CD14-positive monocyte (primary cell): ENCODE data around the gene TRAPPC6A. TPM values are rescaled to one million over a fixed set of nuclear protein-coding genes. Genes with fewer than 3 reads are reported as not detected.
A peak's percentile ranks its signal among the peaks of the same experiment; 100 is the strongest.

Source experiments
- DNase-seq, 3 donors: peaks; one replicate each; pipeline ENCODE4 v3.0.0-alpha.2; 2011 to 2022
- H2AFZ ChIP-seq: 2 replicates; pipeline ENCODE4 v1.6.0; 2012; ENCODE audit warnings: mild to moderate bottlenecking, low read depth, low read length, inconsistent platforms; ENCODE audit not compliant: insufficient read depth, poor library complexity, severe bottlenecking
- H3K27ac ChIP-seq, 2 donors: 1 replicate in 1 of 2; 2 replicates in 1 of 2; pipeline ENCODE4 v1.5.1; 2012 to 2013; ENCODE audit warnings: low read length in 2 of 2, control low read depth in 1 of 2, inconsistent platforms in 1 of 2, low read depth in 1 of 2, mild to moderate bottlenecking in 1 of 2
- H3K27me3 ChIP-seq, 2 donors: one replicate each; pipeline versions ENCODE4 v1.6.0 to v1.6.1; 2011 to 2013; ENCODE audit warnings: low read length in 2 of 2; ENCODE audit not compliant: control insufficient read depth in 2 of 2, insufficient read depth in 2 of 2
- H3K36me3 ChIP-seq, 2 donors: replicated peaks in 1 of 2; 1 replicate in 1 of 2; 2 replicates in 1 of 2; pipeline versions ENCODE4 v1.5.1 to v1.6.1; 2012 to 2013; ENCODE audit warnings: low read length in 2 of 2, control low read depth in 1 of 2, inconsistent platforms in 1 of 2, mild to moderate bottlenecking in 1 of 2; ENCODE audit not compliant: insufficient read depth in 2 of 2, control insufficient read depth in 1 of 2
- H3K4me1 ChIP-seq, 2 donors: 1 replicate in 1 of 2; 2 replicates in 1 of 2; pipeline versions ENCODE4 v1.5.1 to v1.6.1; 2012 to 2013; ENCODE audit warnings: low read length in 2 of 2, control low read depth in 1 of 2, inconsistent platforms in 1 of 2, mild to moderate bottlenecking in 1 of 2, moderate library complexity in 1 of 2; ENCODE audit not compliant: insufficient read depth in 2 of 2, control insufficient read depth in 1 of 2
- H3K4me2 ChIP-seq: replicated peaks from 2 replicates; pipeline ENCODE3; 2012; ENCODE audit warnings: low read length, moderate library complexity, mild to moderate bottlenecking; ENCODE audit not compliant: poor library complexity, severe bottlenecking; ENCODE audit errors: extremely low read depth
- H3K4me3 ChIP-seq, 3 experiments: fragments of 200-600 bp in 1 of 3; sonication (generic) in 1 of 3; replicated peaks in 1 of 3; 1 replicate in 2 of 3; 2 replicates in 1 of 3; pipeline ENCODE4 v1.5.1; 2011 to 2013; ENCODE audit warnings: low read length in 3 of 3, mild to moderate bottlenecking in 3 of 3, control low read depth in 2 of 3, low read depth in 2 of 3, inconsistent platforms in 1 of 3, moderate library complexity in 1 of 3
- H3K79me2 ChIP-seq: 2 replicates; pipeline ENCODE4 v1.6.0; 2012; ENCODE audit warnings: mild to moderate bottlenecking, control low read depth, inconsistent platforms, low read length, moderate library complexity; ENCODE audit not compliant: insufficient read depth
- H3K9ac ChIP-seq: 2 replicates; pipeline ENCODE4 v1.6.0; 2017; ENCODE audit warnings: low read length, mild to moderate bottlenecking; ENCODE audit not compliant: insufficient read depth, poor library complexity, severe bottlenecking
- H3K9me3 ChIP-seq, 2 donors: replicated peaks in 1 of 2; 1 replicate in 1 of 2; 2 replicates in 1 of 2; pipeline versions ENCODE4 v1.5.1 to v1.6.1; 2012 to 2013; ENCODE audit warnings: low read length in 2 of 2, control low read depth in 1 of 2; ENCODE audit not compliant: control insufficient read depth in 1 of 2, insufficient read depth in 1 of 2
- H4K20me1 ChIP-seq: 2 replicates; pipeline ENCODE4 v1.6.0; 2012; ENCODE audit warnings: mild to moderate bottlenecking, low read length, control low read depth, moderate library complexity; ENCODE audit not compliant: insufficient read depth
- H3K27ac Mint-ChIP-seq, 7 donors: one replicate each; pipeline ENCODE4 v1.8.0; 2020; ENCODE audit warnings: mild to moderate bottlenecking in 7 of 7, mixed read lengths in 7 of 7, moderate library complexity in 6 of 7, inconsistent platforms in 2 of 7
- H3K27me3 Mint-ChIP-seq, 3 donors: one replicate each; pipeline ENCODE4 v1.8.0; 2021 to 2022; ENCODE audit warnings: low read depth in 3 of 3, mild to moderate bottlenecking in 3 of 3, mixed read lengths in 3 of 3, moderate library complexity in 3 of 3, inconsistent platforms in 1 of 3
- H3K36me3 Mint-ChIP-seq, 2 donors: one replicate each; pipeline ENCODE4 v1.8.0; 2020; ENCODE audit warnings: mixed read lengths in 2 of 2, inconsistent platforms in 1 of 2, mild to moderate bottlenecking in 1 of 2
- H3K4me1 Mint-ChIP-seq: one replicate; pipeline ENCODE4 v1.8.0; 2020; ENCODE audit warnings: mild to moderate bottlenecking, mixed read lengths
- H3K4me3 Mint-ChIP-seq, 2 donors: one replicate each; pipeline ENCODE4 v1.8.0; 2020; ENCODE audit warnings: mild to moderate bottlenecking in 2 of 2, mixed read lengths in 2 of 2, moderate library complexity in 1 of 2
- H3K9me3 Mint-ChIP-seq, 7 donors: one replicate each; pipeline ENCODE4 v1.8.0; 2020 to 2022; ENCODE audit warnings: mixed read lengths in 7 of 7, mild to moderate bottlenecking in 6 of 7, moderate library complexity in 6 of 7, inconsistent platforms in 2 of 7
- WGBS: methylation state at CpG from one replicate; pipeline ENCODE4 v1.1.5; 2013; ENCODE audit warnings: missing lambda C conversion rate; ENCODE audit not compliant: insufficient coverage; 5-methylcytosine and 5-hydroxymethylcytosine counted together
- intact Hi-C, 2 donors: fragments of 100-400 bp; cut with micrococcal nuclease; formaldehyde crosslinking; loops; one replicate each; pipeline versions ENCODE4 v1.15.0 to v1.15.1; 2023
- polyA plus RNA-seq, 3 donors: library from polyadenylated mRNA; depleted of rRNA in 1 of 3; unstranded in 2 of 3; stranded (reverse) in 1 of 3; fragments of 300-500 nt in 2 of 3; fragments of >200 nt in 1 of 3; fragmentation: Illumina TruSeq in 2 of 3; gene quantifications; 1 replicate in 2 of 3; 2 replicates in 1 of 3; pipeline ENCODE4 v1.2.3, GENCODE V29; 2012 to 2021
- TF ChIP-seq, protein P1 (sequence below): fragments of 200-600 bp; IDR thresholded peaks from one replicate; pipeline ENCODE4 v1.8.0; 2022; ENCODE audit warnings: antibody characterized with exemption, mild to moderate bottlenecking

The TRAPPC6A gene
- polyA plus RNA-seq, 3 donors, result 49.7 to 82.7 (median 63.4) TPM

DNA sequence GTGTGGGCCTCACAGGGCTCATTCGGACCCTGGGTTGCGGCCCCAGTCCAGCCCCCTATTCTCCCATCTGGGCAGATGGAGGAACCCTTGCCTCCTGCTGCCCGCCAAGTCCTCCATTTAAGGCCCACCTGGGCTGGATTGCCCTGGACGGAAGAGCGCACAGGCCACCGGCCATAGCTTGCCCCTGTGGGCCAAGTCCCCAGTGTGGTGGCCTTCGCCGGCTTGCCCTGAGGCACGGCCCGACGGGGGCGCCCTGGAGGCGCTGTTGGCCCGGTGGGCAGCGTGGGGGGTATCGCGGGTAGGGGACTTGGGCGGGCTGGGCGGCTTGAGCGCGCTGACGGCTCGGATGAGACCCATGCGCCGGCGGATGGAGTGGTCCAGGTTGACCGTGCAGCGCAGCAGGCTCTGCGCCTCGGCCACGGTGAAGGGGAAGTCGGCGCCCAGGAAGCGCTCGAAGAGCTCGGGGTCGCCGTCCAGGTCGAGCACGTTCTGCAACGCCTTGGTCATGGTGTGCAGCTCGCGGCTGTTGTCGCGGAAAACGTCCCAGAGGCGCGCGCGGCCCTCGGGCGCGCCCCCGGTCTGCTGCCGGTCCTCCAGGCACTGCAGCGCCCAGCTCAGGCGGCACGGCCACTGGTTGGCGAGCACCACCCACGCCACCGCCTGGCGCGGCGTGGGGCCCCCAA is 26.1 kb downstream of the TRAPPC6A start:
- Histone ChIP-seq H2AFZ (no peak overlapping the region), H3K27ac (no peak overlapping the region), H3K9ac (no peak overlapping the region), H4K20me1 (no peaks in the 10 kb centered on the region), H3K9me3 (peaks cover 0 to 19% of the 10 kb centered on the region in 2 donors), H3K27me3 (peaks cover 14 to 42% of the 10 kb centered on the region in 2 donors), H3K36me3 (no peaks in the 10 kb centered on the region), H3K4me3 (peak overlapping the region in 1 of 3 experiments; percentile 44), H3K4me1 (peaks cover 14 to 24% of the 10 kb centered on the region in 2 donors), H3K4me2 (peak overlapping the region; percentile 57), H3K79me2 (no peaks in the 10 kb centered on the region)
- Mint-ChIP-seq H3K27me3 (peaks cover 37 to 61% (median 50%) of the 10 kb centered on the region in 3 donors), H3K4me1 (peaks cover 18% of the 10 kb centered on the region), H3K36me3 (peaks cover 5 to 7% of the 10 kb centered on the region in 2 donors), H3K27ac (no peak overlapping the region), H3K4me3 (peak overlapping the region; percentile 20 to 88), H3K9me3 (peaks cover 0 to 18% (median 10%) of the 10 kb centered on the region in 7 donors)
- TF ChIP-seq, protein P1, sequence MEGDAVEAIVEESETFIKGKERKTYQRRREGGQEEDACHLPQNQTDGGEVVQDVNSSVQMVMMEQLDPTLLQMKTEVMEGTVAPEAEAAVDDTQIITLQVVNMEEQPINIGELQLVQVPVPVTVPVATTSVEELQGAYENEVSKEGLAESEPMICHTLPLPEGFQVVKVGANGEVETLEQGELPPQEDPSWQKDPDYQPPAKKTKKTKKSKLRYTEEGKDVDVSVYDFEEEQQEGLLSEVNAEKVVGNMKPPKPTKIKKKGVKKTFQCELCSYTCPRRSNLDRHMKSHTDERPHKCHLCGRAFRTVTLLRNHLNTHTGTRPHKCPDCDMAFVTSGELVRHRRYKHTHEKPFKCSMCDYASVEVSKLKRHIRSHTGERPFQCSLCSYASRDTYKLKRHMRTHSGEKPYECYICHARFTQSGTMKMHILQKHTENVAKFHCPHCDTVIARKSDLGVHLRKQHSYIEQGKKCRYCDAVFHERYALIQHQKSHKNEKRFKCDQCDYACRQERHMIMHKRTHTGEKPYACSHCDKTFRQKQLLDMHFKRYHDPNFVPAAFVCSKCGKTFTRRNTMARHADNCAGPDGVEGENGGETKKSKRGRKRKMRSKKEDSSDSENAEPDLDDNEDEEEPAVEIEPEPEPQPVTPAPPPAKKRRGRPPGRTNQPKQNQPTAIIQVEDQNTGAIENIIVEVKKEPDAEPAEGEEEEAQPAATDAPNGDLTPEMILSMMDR, result no peak
- intact Hi-C loops, result no loop called here
- no peak for DNase-seq
- 17% methylated on average over 64 of the region's 64 CpGs for WGBS

DNA sequence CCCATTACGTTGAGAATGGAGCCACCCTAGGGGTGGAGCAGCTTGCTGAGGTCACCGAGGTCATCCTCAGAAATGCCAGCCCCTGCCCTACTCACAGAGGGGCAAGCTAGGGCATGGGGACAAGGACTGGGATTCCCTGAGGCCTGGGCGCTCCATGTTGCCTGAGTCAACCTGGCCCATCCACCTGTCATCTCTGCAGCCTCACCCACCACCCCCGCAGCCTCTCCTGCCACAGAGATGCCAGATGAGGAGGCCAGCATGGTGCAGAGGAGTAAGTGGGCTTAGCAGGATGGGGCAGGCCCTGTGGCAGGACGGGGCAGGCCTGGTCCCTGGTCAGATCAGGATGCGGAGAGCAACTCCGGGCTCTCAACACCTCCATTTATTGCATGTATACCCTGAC is 26.7 kb downstream of the TRAPPC6A start:
- no peak overlapping the region for H3K27ac ChIP-seq
- no peaks in the 10 kb centered on the region for H4K20me1 ChIP-seq
- peaks cover 5 to 7% of the 10 kb centered on the region in 2 donors for H3K36me3 Mint-ChIP-seq
- no peak overlapping the region for H3K9ac ChIP-seq
- H3K4me1 ChIP-seq, result peaks cover 14 to 24% of the 10 kb centered on the region in 2 donors
- H3K79me2 ChIP-seq, result no peaks in the 10 kb centered on the region
- no peak overlapping the region for H3K27ac Mint-ChIP-seq
- H3K4me2 ChIP-seq, result no peak overlapping the region
- H3K9me3 Mint-ChIP-seq, result peaks cover 0 to 18% (median 10%) of the 10 kb centered on the region in 7 donors
- 93% methylated on average over 5 of the region's 7 CpGs for WGBS
- peaks cover 0 to 5% of the 10 kb centered on the region in 2 donors for H3K36me3 ChIP-seq
- peaks cover 0 to 19% of the 10 kb centered on the region in 2 donors for H3K9me3 ChIP-seq
- DNase-seq, result no peak
- H3K27me3 ChIP-seq, result peaks cover 14 to 42% of the 10 kb centered on the region in 2 donors
- no peak overlapping the region for H3K4me3 ChIP-seq
- H3K4me1 Mint-ChIP-seq, result peaks cover 18% of the 10 kb centered on the region
- intact Hi-C loops, result no loop called here
- TF ChIP-seq, protein P1, result no peak
- H3K4me3 Mint-ChIP-seq, result peak overlapping the region; percentile 4 to 88
- no peak overlapping the region for H2AFZ ChIP-seq
- H3K27me3 Mint-ChIP-seq, result peaks cover 37 to 58% (median 50%) of the 10 kb centered on the region in 3 donors
